ENCODE measurements around the gene NHSL1. TPM values are rescaled to one million over a fixed set of nuclear protein-coding genes. Genes with fewer than 3 reads are reported as not detected.

NHSL1 gene
- total and polyA plus RNA-seq, 2 donors (not counting 3 experiments of a cell fraction or from before 2014, with no cell fraction given), result 24.8 to 55.0 TPM

GRCh38 chr6:138514860-138515540, 15.7 kb upstream of the NHSL1 start:
- no peak for DNase-seq (ENCODE audit: low read depth, low spot score)
- Histone ChIP-seq H3K4me3 (replicated peaks in 1 of 3; ENCODE audit: insufficient read depth in 1 of 3, low read depth in 1 of 3, low read length in 3 of 3) (no peak overlapping the region), H3K79me2 (ENCODE audit: control insufficient read depth, insufficient read depth, low read length) (peaks cover 83% of the 10 kb centered on the region), H3K9me3 (replicated peaks; ENCODE audit: control insufficient read depth, insufficient read depth, low read length) (no peaks in the 10 kb centered on the region), H3K4me2 (ENCODE audit: insufficient read depth, low read length) (no peak overlapping the region), H4K20me1 (replicated peaks; ENCODE audit: control insufficient read depth, extremely low read depth, insufficient read depth, low read length) (peaks cover 11% of the 10 kb centered on the region), H3K36me3 (ENCODE audit: control insufficient read depth in 2 of 2, extremely low read depth in 1 of 2, insufficient read depth in 2 of 2, low read length in 2 of 2) (peaks cover 0 to 5% of the 10 kb centered on the region in 2 experiments), H3K9me1 (replicated peaks; ENCODE audit: control insufficient read depth, extremely low read depth, insufficient read depth, low read length) (no peaks in the 10 kb centered on the region), H3K27ac (ENCODE audit: insufficient read depth, low read depth, low read length) (no peak overlapping the region), H3K9ac (replicated peaks; ENCODE audit: extremely low read depth, insufficient read depth, low read length) (no peak overlapping the region), H3K27me3 (ENCODE audit: control insufficient read depth in 2 of 2, insufficient read depth in 2 of 2, low read length in 2 of 2) (no peaks in the 10 kb centered on the region), H2AFZ (ENCODE audit: low read depth, low read length) (no peak overlapping the region), H3K4me1 (ENCODE audit: control insufficient read depth, extremely low read depth, insufficient read depth, low read length) (no peaks in the 10 kb centered on the region)
- FAIRE-seq, result no peak
- no TSS peak for BruUV-seq (replicated peaks)
- ChIA-PET POLR2A (no interaction called here), CTCF (interaction anchor here (2.0 kb wide), 1 partner anchor 85 kb away, joined by 4 read pairs; no protein-coding TSS in a partner anchor)
- TF ChIP-seq, protein P1, sequence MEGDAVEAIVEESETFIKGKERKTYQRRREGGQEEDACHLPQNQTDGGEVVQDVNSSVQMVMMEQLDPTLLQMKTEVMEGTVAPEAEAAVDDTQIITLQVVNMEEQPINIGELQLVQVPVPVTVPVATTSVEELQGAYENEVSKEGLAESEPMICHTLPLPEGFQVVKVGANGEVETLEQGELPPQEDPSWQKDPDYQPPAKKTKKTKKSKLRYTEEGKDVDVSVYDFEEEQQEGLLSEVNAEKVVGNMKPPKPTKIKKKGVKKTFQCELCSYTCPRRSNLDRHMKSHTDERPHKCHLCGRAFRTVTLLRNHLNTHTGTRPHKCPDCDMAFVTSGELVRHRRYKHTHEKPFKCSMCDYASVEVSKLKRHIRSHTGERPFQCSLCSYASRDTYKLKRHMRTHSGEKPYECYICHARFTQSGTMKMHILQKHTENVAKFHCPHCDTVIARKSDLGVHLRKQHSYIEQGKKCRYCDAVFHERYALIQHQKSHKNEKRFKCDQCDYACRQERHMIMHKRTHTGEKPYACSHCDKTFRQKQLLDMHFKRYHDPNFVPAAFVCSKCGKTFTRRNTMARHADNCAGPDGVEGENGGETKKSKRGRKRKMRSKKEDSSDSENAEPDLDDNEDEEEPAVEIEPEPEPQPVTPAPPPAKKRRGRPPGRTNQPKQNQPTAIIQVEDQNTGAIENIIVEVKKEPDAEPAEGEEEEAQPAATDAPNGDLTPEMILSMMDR (IDR thresholded peaks at IDR 0.05; ENCODE audit: extremely low read depth in 1 of 2, insufficient read depth in 1 of 2, low read depth in 1 of 2, low read length in 2 of 2), result no peak
- TF ChIP-seq MYC (IDR thresholded peaks at IDR 0.05; ENCODE audit: low read depth, low read length) (no peak), POLR2A (IDR thresholded peaks at IDR 0.05; ENCODE audit: low read depth, low read length) (no peak), EZH2 (IDR thresholded peaks at IDR 0.05; ENCODE audit: borderline replicate concordance, low read depth, low read length, severe bottlenecking) (no peak), POLR2AphosphoS5 (IDR thresholded peaks at IDR 0.05; ENCODE audit: insufficient read depth, low read depth, low read length) (no peak), FOS (IDR thresholded peaks at IDR 0.05; ENCODE audit: borderline replicate concordance, insufficient read depth, low read length) (no peak), GATA2 (IDR thresholded peaks at IDR 0.05; ENCODE audit: insufficient read depth, insufficient read length, low read depth, low read length) (no peak), JUN (IDR thresholded peaks at IDR 0.05; ENCODE audit: borderline replicate concordance, insufficient read depth, insufficient read length, low read depth) (no peak)
- TF ChIP-seq, protein P2, sequence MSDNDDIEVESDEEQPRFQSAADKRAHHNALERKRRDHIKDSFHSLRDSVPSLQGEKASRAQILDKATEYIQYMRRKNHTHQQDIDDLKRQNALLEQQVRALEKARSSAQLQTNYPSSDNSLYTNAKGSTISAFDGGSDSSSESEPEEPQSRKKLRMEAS (IDR thresholded peaks at IDR 0.05; ENCODE audit: insufficient read depth, insufficient read length), result no peak
- dilution Hi-C loops (cut with MboI; ENCODE audit: extremely low pct_ligation_motif_present, low sequenced_read_pairs), result no loop called here
- intact Hi-C loops (cut with micrococcal nuclease), result no loop called here

Measured in endothelial cell of umbilical vein (primary cell).